Endothelial cell of umbilical vein (primary cell): Measurements from ENCODE around the gene TCHP. TPM values are rescaled to one million over a fixed set of nuclear protein-coding genes. Genes with fewer than 3 reads are reported as not detected.

Source experiments
- BruUV-seq: library from RNA; stranded (reverse); fragments of 400-500 nt; replicated peaks from 2 replicates; lab custom pipeline; 2021; lab: Mats Ljungman, UMichigan
- CTCF ChIA-PET: fragments of 300-600, 350-600 bp; sonication (Branson Sonifier 250); formaldehyde crosslinking; loops from one replicate; lab custom pipeline; 2021; ENCODE audit warnings: antibody characterized with exemption, inconsistent platforms; lab: Charles Lee
- POLR2A ChIA-PET: fragments of 300-600, 350-600 bp; sonication (Branson Sonifier 250); formaldehyde crosslinking; loops from one replicate; lab custom pipeline; 2021; ENCODE audit warnings: antibody characterized with exemption, inconsistent platforms; lab: Charles Lee
- DNase-seq: peaks from one replicate; pipeline ENCODE4 v3.0.0-alpha.2; 2011; ENCODE audit warnings: low read depth, low spot score
- FAIRE-seq: peaks from 2 replicates; lab custom pipeline; 2011; peaks lifted over from hg19 to GRCh38; lab: Jason Lieb, UNC
- H2AFZ ChIP-seq: 2 replicates; pipeline ENCODE4 v1.6.0; 2012; ENCODE audit warnings: low read depth, low read length, control low read depth, inconsistent platforms
- H3K27ac ChIP-seq: 2 replicates; pipeline ENCODE4 v1.5.1; 2011; ENCODE audit warnings: low read depth, mild to moderate bottlenecking, control low read depth, low read length, moderate library complexity; ENCODE audit not compliant: insufficient read depth
- H3K27me3 ChIP-seq, 2 experiments: 2 replicates each; pipeline versions ENCODE4 v1.6.0 to v1.6.1; 2011; ENCODE audit warnings: low read length in 2 of 2, mixed read lengths in 1 of 2; ENCODE audit not compliant: control insufficient read depth in 2 of 2, insufficient read depth in 2 of 2
- H3K36me3 ChIP-seq, 2 experiments: 2 replicates in 1 of 2; 3 replicates in 1 of 2; pipeline ENCODE4 v1.5.1; 2011; ENCODE audit warnings: low read length in 2 of 2, mild to moderate bottlenecking in 1 of 2, moderate library complexity in 1 of 2; ENCODE audit not compliant: control insufficient read depth in 2 of 2, insufficient read depth in 2 of 2; ENCODE audit errors: extremely low read depth in 1 of 2
- H3K4me1 ChIP-seq: 3 replicates; pipeline ENCODE4 v1.5.1; 2011; ENCODE audit warnings: mild to moderate bottlenecking, low read length; ENCODE audit not compliant: control insufficient read depth, insufficient read depth; ENCODE audit errors: extremely low read depth
- H3K4me2 ChIP-seq: 2 replicates; pipeline ENCODE4 v1.6.1; 2011; ENCODE audit warnings: low read length, control low read depth, mixed read lengths; ENCODE audit not compliant: insufficient read depth
- H3K4me3 ChIP-seq, 3 experiments: fragments of 200-600 bp in 1 of 3; sonication (generic), shearing (Covaris generic) in 1 of 3; replicated peaks in 1 of 3; 2 replicates each; pipeline ENCODE4 v1.5.1; 2011 to 2016; ENCODE audit warnings: control low read depth in 3 of 3, low read length in 3 of 3, mild to moderate bottlenecking in 2 of 3, inconsistent platforms in 1 of 3, low read depth in 1 of 3, moderate library complexity in 1 of 3; ENCODE audit not compliant: insufficient read depth in 1 of 3
- H3K79me2 ChIP-seq: 2 replicates; pipeline ENCODE4 v1.6.0; 2012; ENCODE audit warnings: low read length, inconsistent platforms; ENCODE audit not compliant: control insufficient read depth, insufficient read depth
- H3K9ac ChIP-seq: replicated peaks from 2 replicates; pipeline ENCODE3; 2011; ENCODE audit warnings: low read length, control low read depth; ENCODE audit not compliant: insufficient read depth; ENCODE audit errors: extremely low read depth
- H3K9me1 ChIP-seq: replicated peaks from 3 replicates; pipeline ENCODE4 v1.6.0; 2011; ENCODE audit warnings: mild to moderate bottlenecking, low read length; ENCODE audit not compliant: control insufficient read depth, insufficient read depth; ENCODE audit errors: extremely low read depth
- H3K9me3 ChIP-seq: replicated peaks from 2 replicates; pipeline ENCODE4 v1.5.1; 2012; ENCODE audit warnings: low read length, inconsistent platforms; ENCODE audit not compliant: control insufficient read depth, insufficient read depth
- H4K20me1 ChIP-seq: replicated peaks from 2 replicates; pipeline ENCODE3; 2011; ENCODE audit warnings: mild to moderate bottlenecking, low read length; ENCODE audit not compliant: control insufficient read depth, insufficient read depth; ENCODE audit errors: extremely low read depth
- CTCF ChIP-seq, 2 donors: IDR thresholded peaks; 1 replicate in 1 of 2; 2 replicates in 1 of 2; pipeline ENCODE4 v1.5.1; 2011; ENCODE audit warnings: low read length in 2 of 2, mild to moderate bottlenecking in 2 of 2, moderate library complexity in 2 of 2, control low read depth in 1 of 2, inconsistent platforms in 1 of 2, low read depth in 1 of 2; ENCODE audit not compliant: insufficient read depth in 1 of 2; ENCODE audit errors: extremely low read depth in 1 of 2
- EZH2 ChIP-seq: IDR thresholded peaks from 2 replicates; pipeline ENCODE4 v1.6.1; 2012; ENCODE audit warnings: borderline replicate concordance, low read depth, mild to moderate bottlenecking, moderate library complexity, low read length, inconsistent platforms; ENCODE audit not compliant: severe bottlenecking
- FOS ChIP-seq: IDR thresholded peaks from 2 replicates; pipeline ENCODE4 v1.6.1; 2011; ENCODE audit warnings: mild to moderate bottlenecking, low read length, moderate library complexity, borderline replicate concordance; ENCODE audit not compliant: insufficient read depth
- GATA2 ChIP-seq: IDR thresholded peaks from 2 replicates; pipeline ENCODE4 v1.7.0; 2011; ENCODE audit warnings: low read depth, mild to moderate bottlenecking, moderate library complexity, mixed read lengths, low read length; ENCODE audit not compliant: insufficient read length, insufficient read depth
- JUN ChIP-seq: IDR thresholded peaks from 2 replicates; pipeline ENCODE4 v1.6.1; 2011; ENCODE audit warnings: borderline replicate concordance, low read depth; ENCODE audit not compliant: insufficient read length, insufficient read depth
- MYC ChIP-seq: IDR thresholded peaks from one replicate; pipeline ENCODE4 v1.6.1; 2011; ENCODE audit warnings: mild to moderate bottlenecking, low read depth, low read length
- POLR2A ChIP-seq: IDR thresholded peaks from 2 replicates; pipeline ENCODE4 v1.6.1; 2012; ENCODE audit warnings: low read depth, mild to moderate bottlenecking, control low read depth, low read length
- dilution Hi-C: fragments of 300-500 bp; cut with MboI; formaldehyde crosslinking; loops from one replicate; pipeline ENCODE4 v1.15.0; 2019; ENCODE audit warnings: low sequenced_read_pairs; ENCODE audit not compliant: extremely low pct_ligation_motif_present
- intact Hi-C: fragments of 100-400 bp; cut with micrococcal nuclease; formaldehyde crosslinking; loops from one replicate; pipeline ENCODE4 v1.10.0; 2022
- polyA plus RNA-seq, 4 experiments: library from polyadenylated mRNA; depleted of rRNA in 3 of 4; stranded (reverse) in 3 of 4; unstranded in 1 of 4; fragments of >200 nt; gene quantifications; 2 replicates each; pipeline versions ENCODE4 v1.2.1 to v1.2.3, GENCODE V29; 2011 to 2012; ENCODE audit warnings: missing spikeins in 1 of 4
- total RNA-seq: library from RNA; stranded (reverse); gene quantifications from 2 replicates; pipeline ENCODE4 v1.2.3, GENCODE V29; 2021
- TF ChIP-seq, protein P1 (sequence below): IDR thresholded peaks from 2 replicates; pipeline ENCODE4 v1.6.1; 2011; ENCODE audit not compliant: insufficient read depth, insufficient read length

Gene TCHP
- total and polyA plus RNA-seq, 2 donors (not counting 3 experiments of a cell fraction or from before 2014, with no cell fraction given), result 12.9 to 24.3 TPM

GRCh38 chr12:109950625-109951024 is 50.6 kb downstream of the TCHP start:
- TF ChIP-seq EZH2 (no peak), GATA2 (no peak), POLR2A (no peak), JUN (no peak), FOS (no peak), CTCF (IDR thresholded peaks at IDR 0.05; ENCODE audit: extremely low read depth in 1 of 2, insufficient read depth in 1 of 2, low read depth in 1 of 2, low read length in 2 of 2) (no peak), MYC (no peak)
- TF ChIP-seq, protein P1, sequence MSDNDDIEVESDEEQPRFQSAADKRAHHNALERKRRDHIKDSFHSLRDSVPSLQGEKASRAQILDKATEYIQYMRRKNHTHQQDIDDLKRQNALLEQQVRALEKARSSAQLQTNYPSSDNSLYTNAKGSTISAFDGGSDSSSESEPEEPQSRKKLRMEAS, result no peak

More at GRCh38 chr12:109950625-109951024, 50.6 kb downstream of the TCHP start:
- CTCF ChIA-PET, result no interaction called here
- H3K4me1 ChIP-seq, result peaks cover 16% of the 10 kb centered on the region
- dilution Hi-C loops (no loop called here), intact Hi-C loops (no loop called here)
- H3K9me3 ChIP-seq, result no peaks in the 10 kb centered on the region
- no peak overlapping the region for H3K4me3 ChIP-seq
- H3K36me3 ChIP-seq, result peaks cover 30 to 36% of the 10 kb centered on the region in 2 experiments
- no peaks in the 10 kb centered on the region for H3K27me3 ChIP-seq
- H3K79me2 ChIP-seq, result no peaks in the 10 kb centered on the region
- no peak for FAIRE-seq
- H2AFZ ChIP-seq, result no peak overlapping the region
- POLR2A ChIA-PET, result no interaction called here
- no peak overlapping the region for H3K4me2 ChIP-seq
- no peak overlapping the region for H3K27ac ChIP-seq
- no peak for DNase-seq
- H3K9me1 ChIP-seq, result no peaks in the 10 kb centered on the region
- no TSS peak for BruUV-seq
- no peak overlapping the region for H3K9ac ChIP-seq
- H4K20me1 ChIP-seq, result no peaks in the 10 kb centered on the region
